22Rv1 (cell line): ENCODE data around the gene VEPH1.
A peak's percentile ranks its signal among the peaks of the same experiment; 100 is the strongest.

ENCODE experiments used
- H3K27ac ChIP-seq: fragments of 450-650 bp; 2 replicates; pipeline ENCODE4 v1.5.1; 2017
- ZFX ChIP-seq: fragments of 450-650 bp; IDR thresholded peaks from 2 replicates; pipeline ENCODE4 v1.6.1; 2017; ENCODE audit warnings: antibody characterized with exemption, borderline replicate concordance
- TF ChIP-seq, protein P1 (sequence below): fragments of 450-650 bp; IDR thresholded peaks from 2 replicates; pipeline ENCODE4 v1.5.1; 2017; ENCODE audit warnings: mild to moderate bottlenecking

Gene VEPH1

GRCh38 chr3:157479464-157480243, 23.6 kb downstream of the VEPH1 start:
- no peak overlapping the region for H3K27ac ChIP-seq
- TF ChIP-seq, protein P1, sequence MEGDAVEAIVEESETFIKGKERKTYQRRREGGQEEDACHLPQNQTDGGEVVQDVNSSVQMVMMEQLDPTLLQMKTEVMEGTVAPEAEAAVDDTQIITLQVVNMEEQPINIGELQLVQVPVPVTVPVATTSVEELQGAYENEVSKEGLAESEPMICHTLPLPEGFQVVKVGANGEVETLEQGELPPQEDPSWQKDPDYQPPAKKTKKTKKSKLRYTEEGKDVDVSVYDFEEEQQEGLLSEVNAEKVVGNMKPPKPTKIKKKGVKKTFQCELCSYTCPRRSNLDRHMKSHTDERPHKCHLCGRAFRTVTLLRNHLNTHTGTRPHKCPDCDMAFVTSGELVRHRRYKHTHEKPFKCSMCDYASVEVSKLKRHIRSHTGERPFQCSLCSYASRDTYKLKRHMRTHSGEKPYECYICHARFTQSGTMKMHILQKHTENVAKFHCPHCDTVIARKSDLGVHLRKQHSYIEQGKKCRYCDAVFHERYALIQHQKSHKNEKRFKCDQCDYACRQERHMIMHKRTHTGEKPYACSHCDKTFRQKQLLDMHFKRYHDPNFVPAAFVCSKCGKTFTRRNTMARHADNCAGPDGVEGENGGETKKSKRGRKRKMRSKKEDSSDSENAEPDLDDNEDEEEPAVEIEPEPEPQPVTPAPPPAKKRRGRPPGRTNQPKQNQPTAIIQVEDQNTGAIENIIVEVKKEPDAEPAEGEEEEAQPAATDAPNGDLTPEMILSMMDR: no peak
- no peak for TF ChIP-seq ZFX

- TF ChIP-seq, protein P1: no peak
- TF ChIP-seq ZFX: no peak
- H3K27ac ChIP-seq: no peak overlapping the region
Observed at GRCh38 chr3:157477441-157477840, 25.8 kb downstream of the VEPH1 start.

DNA sequence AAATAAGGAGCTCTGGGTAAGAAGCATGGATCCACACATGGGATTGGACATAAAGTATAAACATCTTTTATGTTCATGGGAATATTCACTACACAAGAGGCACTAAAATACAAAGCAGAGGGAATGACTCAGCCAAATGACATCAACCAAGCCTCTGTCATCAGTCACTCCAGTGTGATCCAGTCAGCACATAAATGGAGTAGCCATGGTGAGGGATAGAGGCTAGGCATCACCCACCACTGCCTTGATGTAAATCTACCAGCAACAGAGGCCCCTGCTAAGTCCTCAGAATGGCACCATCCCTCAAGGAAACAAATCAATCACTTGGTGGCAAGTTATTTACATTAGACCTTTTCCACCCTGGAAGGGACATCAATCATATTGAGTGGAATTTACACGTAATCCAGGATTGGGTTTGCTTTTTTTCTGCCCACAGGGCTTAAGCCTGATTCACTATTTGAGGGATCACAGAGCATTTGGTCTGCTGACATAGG, 27.2 kb downstream of the VEPH1 start:
- H3K27ac ChIP-seq: no peak overlapping the region
- TF ChIP-seq ZFX: no peak
- TF ChIP-seq, protein P1: no peak

GRCh38 chr3:157472648-157473047, 30.6 kb downstream of the VEPH1 start:
- TF ChIP-seq, protein P1: no peak
- no peak for TF ChIP-seq ZFX
- H3K27ac ChIP-seq: no peak overlapping the region

DNA sequence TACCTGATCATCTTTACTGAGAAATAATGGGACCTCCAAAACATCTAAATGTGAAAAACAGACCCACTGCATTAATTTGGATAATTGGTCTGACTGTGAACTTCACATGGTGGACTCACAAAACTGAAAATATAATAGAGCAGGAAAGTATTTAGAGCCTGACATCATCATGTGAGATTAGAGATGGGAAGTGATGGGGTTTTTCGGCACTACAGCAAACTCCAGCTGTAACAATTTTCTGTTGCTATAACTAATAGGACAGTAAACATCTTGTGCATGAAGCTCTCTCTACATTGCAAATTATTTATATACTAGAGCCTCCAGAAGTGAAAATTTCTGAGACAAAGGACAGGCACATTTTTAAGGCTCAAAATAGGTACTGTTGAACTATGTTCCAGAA, 32.2 kb downstream of the VEPH1 start:
- peak overlapping the region; percentile 59; the same call in 1 of the 2 replicates for H3K27ac ChIP-seq
- TF ChIP-seq ZFX: no peak
- TF ChIP-seq, protein P1: no peak

GRCh38 chr3:157469561-157470294, 33.5 kb downstream of the VEPH1 start:
- TF ChIP-seq, protein P1: no peak
- TF ChIP-seq ZFX: no peak
- peak overlapping the region; percentile 59 for H3K27ac ChIP-seq

- TF ChIP-seq, protein P1: no peak
- no peak for TF ChIP-seq ZFX
- no peak overlapping the region for H3K27ac ChIP-seq
Observed at GRCh38 chr3:157467200-157467599, 36.0 kb downstream of the VEPH1 start.
